GM18502 (cell line): ENCODE measurements around the gene SCAANT1.

Source experiments
- ATAC-seq: cut with Tn5 transposase; IDR thresholded peaks from one replicate; pipeline ENCODE4 v1.9.1; 2021; ENCODE audit warnings: mild to moderate bottlenecking; ENCODE audit not compliant: unreplicated experiment, poor library complexity

The SCAANT1 gene

GRCh38 chr3:63905731-63906620, 6.2 kb downstream of the SCAANT1 start:
- no peak for ATAC-seq

GRCh38 chr3:63900459-63900858, 11.7 kb downstream of the SCAANT1 start:
- no peak for ATAC-seq

GRCh38 chr3:63900010-63900409, 12.2 kb downstream of the SCAANT1 start:
- no peak for ATAC-seq

- peak; percentile 81 for ATAC-seq
Measured at GRCh38 chr3:63896332-63897030, 15.7 kb downstream of the SCAANT1 start.

GRCh38 chr3:63895422-63896189, 16.6 kb downstream of the SCAANT1 start:
- no peak for ATAC-seq

GRCh38 chr3:63892773-63893352, 19.3 kb downstream of the SCAANT1 start:
- ATAC-seq: no peak

GRCh38 chr3:63891518-63891917, 20.7 kb downstream of the SCAANT1 start:
- ATAC-seq: no peak

- no peak for ATAC-seq
Measured at GRCh38 chr3:63886858-63887257, 25.3 kb downstream of the SCAANT1 start.

- no peak for ATAC-seq
Measured at GRCh38 chr3:63880653-63881052, 31.5 kb downstream of the SCAANT1 start.

GRCh38 chr3:63878394-63879060, 33.7 kb downstream of the SCAANT1 start:
- no peak for ATAC-seq

- no peak for ATAC-seq
Measured at GRCh38 chr3:63877737-63878393, 34.3 kb downstream of the SCAANT1 start.

GRCh38 chr3:63876260-63876659, 35.9 kb downstream of the SCAANT1 start:
- ATAC-seq: no peak

- ATAC-seq: no peak
Measured at GRCh38 chr3:63875510-63875909, 36.7 kb downstream of the SCAANT1 start.

- ATAC-seq: no peak
Measured at GRCh38 chr3:63874769-63875168, 37.4 kb downstream of the SCAANT1 start.

- no peak for ATAC-seq
Measured at GRCh38 chr3:63872135-63872924, 39.9 kb downstream of the SCAANT1 start.

- no peak for ATAC-seq
Measured at GRCh38 chr3:63870615-63871005, 41.6 kb downstream of the SCAANT1 start.

GRCh38 chr3:63869940-63870614, 42.1 kb downstream of the SCAANT1 start:
- no peak for ATAC-seq

- ATAC-seq: no peak
Measured at GRCh38 chr3:63867225-63867624, 45.0 kb downstream of the SCAANT1 start.
